WTC11 (cell line): ENCODE measurements around the gene SRRM3. TPM values are rescaled to one million over a fixed set of nuclear protein-coding genes. Genes with fewer than 3 reads are reported as not detected.

Experiments used
- ATAC-seq: fragments of 200-7000 bp; cut with Tn5 transposase; 2 replicates; pipeline ENCODE4 v1.10.0; 2021; ENCODE audit warnings: mild to moderate bottlenecking, moderate library complexity
- CTCF ChIA-PET: fragments of 300-600 bp; sonication (Branson Sonifier 250); formaldehyde crosslinking; loops from one replicate; lab custom pipeline; 2021; ENCODE audit warnings: antibody characterized with exemption; lab: Charles Lee
- POLR2A ChIA-PET: fragments of 350-600 bp; sonication (Branson Sonifier 250); formaldehyde crosslinking; loops from one replicate; lab custom pipeline; 2021; ENCODE audit warnings: antibody characterized with exemption; lab: Charles Lee
- DNase-seq: peaks from one replicate; pipeline ENCODE4 v3.0.0; 2021; ENCODE audit warnings: low spot score
- H3K27ac Mint-ChIP-seq: 2 replicates; pipeline ENCODE4 v1.8.0; 2021; ENCODE audit warnings: mixed read lengths
- H3K27me3 Mint-ChIP-seq: 2 replicates; pipeline ENCODE4 v1.8.0; 2021; ENCODE audit warnings: low read depth, mild to moderate bottlenecking, moderate library complexity, mixed read lengths
- H3K36me3 Mint-ChIP-seq: 2 replicates; pipeline ENCODE4 v1.8.0; 2021; ENCODE audit warnings: mixed read lengths
- H3K4me1 Mint-ChIP-seq: 2 replicates; pipeline ENCODE4 v1.8.0; 2022; ENCODE audit warnings: mixed read lengths
- H3K4me3 Mint-ChIP-seq: 2 replicates; pipeline ENCODE4 v1.8.0; 2021; ENCODE audit warnings: mild to moderate bottlenecking, moderate library complexity, mixed read lengths
- H3K9me3 Mint-ChIP-seq: 2 replicates; pipeline ENCODE4 v1.8.0; 2021; ENCODE audit warnings: mixed read lengths
- ATF3 ChIP-seq: sonication (generic); formaldehyde crosslinking; conservative IDR thresholded peaks from 2 replicates; pipeline ENCODE4 v1.8.1; 2022; ENCODE audit warnings: mild to moderate bottlenecking, missing genetic modification reagents
- GABPB1 ChIP-seq: sonication (generic); formaldehyde crosslinking; IDR thresholded peaks from 2 replicates; pipeline ENCODE4 v1.8.1; 2023; ENCODE audit warnings: mild to moderate bottlenecking, missing genetic modification reagents
- MAX ChIP-seq: sonication (generic); formaldehyde crosslinking; IDR thresholded peaks from 2 replicates; pipeline ENCODE4 v1.8.0; 2022; ENCODE audit warnings: mild to moderate bottlenecking, missing genetic modification reagents
- MLX ChIP-seq: sonication (generic); formaldehyde crosslinking; IDR thresholded peaks from 2 replicates; pipeline ENCODE4 v1.8.1; 2023; ENCODE audit warnings: mild to moderate bottlenecking, missing genetic modification reagents, moderate library complexity
- MXD4 ChIP-seq: fragments of 250-450 bp; sonication (Bioruptor Pico); IDR thresholded peaks from 2 replicates; pipeline ENCODE4 v1.8.0; 2021; ENCODE audit warnings: mild to moderate bottlenecking, moderate library complexity, borderline replicate concordance
- RELA ChIP-seq: sonication (generic); formaldehyde crosslinking; IDR thresholded peaks from 2 replicates; pipeline ENCODE4 v1.8.1; 2022; ENCODE audit warnings: missing genetic modification reagents, mild to moderate bottlenecking, borderline replicate concordance
- SOX15 ChIP-seq: fragments of 250-450 bp; sonication (Bioruptor Pico); IDR thresholded peaks from 2 replicates; pipeline ENCODE4 v1.9.0; 2021; ENCODE audit warnings: mild to moderate bottlenecking
- TEAD4 ChIP-seq: sonication (generic); formaldehyde crosslinking; IDR thresholded peaks from 2 replicates; pipeline ENCODE4 v1.8.0; 2022; ENCODE audit warnings: mild to moderate bottlenecking, missing genetic modification reagents
- TP53 ChIP-seq: sonication (generic); formaldehyde crosslinking; IDR thresholded peaks from 2 replicates; pipeline ENCODE4 v1.8.1; 2023; ENCODE audit warnings: mild to moderate bottlenecking, missing genetic modification reagents
- USF2 ChIP-seq: sonication (generic); formaldehyde crosslinking; IDR thresholded peaks from 2 replicates; pipeline ENCODE4 v1.8.1; 2023; ENCODE audit warnings: mild to moderate bottlenecking, missing genetic modification reagents, moderate library complexity
- ZBTB43 ChIP-seq: sonication (generic); formaldehyde crosslinking; IDR thresholded peaks from 2 replicates; pipeline ENCODE4 v1.8.1; 2023; ENCODE audit warnings: mild to moderate bottlenecking, missing genetic modification reagents
- ZNF263 ChIP-seq: sonication (generic); formaldehyde crosslinking; IDR thresholded peaks from 2 replicates; pipeline ENCODE4 v1.8.1; 2022; ENCODE audit warnings: low read depth, mild to moderate bottlenecking, moderate library complexity, missing genetic modification reagents
- total RNA-seq: library from RNA; stranded (reverse); gene quantifications from 3 replicates; pipeline ENCODE4 v1.2.3, GENCODE V29; 2021
- TF ChIP-seq, protein P1 (sequence below): sonication (generic); formaldehyde crosslinking; IDR thresholded peaks from 2 replicates; pipeline ENCODE4 v1.8.1; 2022; ENCODE audit warnings: missing genetic modification reagents, borderline replicate concordance
- TF ChIP-seq, protein P2 (sequence below): fragments of 250-450 bp; sonication (Bioruptor Pico); conservative IDR thresholded peaks from 2 replicates; pipeline ENCODE4 v1.9.0; 2021; ENCODE audit warnings: mild to moderate bottlenecking
- TF ChIP-seq, protein P3 (sequence below): fragments of 250-450 bp; sonication (Bioruptor Pico); IDR thresholded peaks from 2 replicates; pipeline ENCODE4 v1.9.0; 2021; ENCODE audit warnings: mild to moderate bottlenecking

Gene SRRM3
- total RNA-seq, 1 experiment from 2014 or later = 17.7 TPM

GRCh38 chr7:76246804-76247389, 45.2 kb downstream of the SRRM3 start (continued):
- TF ChIP-seq USF2 (no peak), ATF3 (CRISPR knock-in tag) (no peak), TEAD4 (CRISPR knock-in tag) (no peak), MXD4 (CRISPR knock-in tag) (no peak), ZBTB43 (CRISPR knock-in tag) (no peak), MLX (CRISPR knock-in tag) (no peak), RELA (CRISPR knock-in tag) (no peak), TP53 (no peak), MAX (no peak)
- TF ChIP-seq, protein P1, sequence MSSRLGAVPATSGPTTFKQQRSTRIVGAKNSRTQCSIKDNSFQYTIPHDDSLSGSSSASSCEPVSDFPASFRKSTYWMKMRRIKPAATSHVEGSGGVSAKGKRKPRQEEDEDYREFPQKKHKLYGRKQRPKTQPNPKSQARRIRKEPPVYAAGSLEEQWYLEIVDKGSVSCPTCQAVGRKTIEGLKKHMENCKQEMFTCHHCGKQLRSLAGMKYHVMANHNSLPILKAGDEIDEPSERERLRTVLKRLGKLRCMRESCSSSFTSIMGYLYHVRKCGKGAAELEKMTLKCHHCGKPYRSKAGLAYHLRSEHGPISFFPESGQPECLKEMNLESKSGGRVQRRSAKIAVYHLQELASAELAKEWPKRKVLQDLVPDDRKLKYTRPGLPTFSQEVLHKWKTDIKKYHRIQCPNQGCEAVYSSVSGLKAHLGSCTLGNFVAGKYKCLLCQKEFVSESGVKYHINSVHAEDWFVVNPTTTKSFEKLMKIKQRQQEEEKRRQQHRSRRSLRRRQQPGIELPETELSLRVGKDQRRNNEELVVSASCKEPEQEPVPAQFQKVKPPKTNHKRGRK (CRISPR knock-in tag) = no peak
- TF ChIP-seq, protein P2, sequence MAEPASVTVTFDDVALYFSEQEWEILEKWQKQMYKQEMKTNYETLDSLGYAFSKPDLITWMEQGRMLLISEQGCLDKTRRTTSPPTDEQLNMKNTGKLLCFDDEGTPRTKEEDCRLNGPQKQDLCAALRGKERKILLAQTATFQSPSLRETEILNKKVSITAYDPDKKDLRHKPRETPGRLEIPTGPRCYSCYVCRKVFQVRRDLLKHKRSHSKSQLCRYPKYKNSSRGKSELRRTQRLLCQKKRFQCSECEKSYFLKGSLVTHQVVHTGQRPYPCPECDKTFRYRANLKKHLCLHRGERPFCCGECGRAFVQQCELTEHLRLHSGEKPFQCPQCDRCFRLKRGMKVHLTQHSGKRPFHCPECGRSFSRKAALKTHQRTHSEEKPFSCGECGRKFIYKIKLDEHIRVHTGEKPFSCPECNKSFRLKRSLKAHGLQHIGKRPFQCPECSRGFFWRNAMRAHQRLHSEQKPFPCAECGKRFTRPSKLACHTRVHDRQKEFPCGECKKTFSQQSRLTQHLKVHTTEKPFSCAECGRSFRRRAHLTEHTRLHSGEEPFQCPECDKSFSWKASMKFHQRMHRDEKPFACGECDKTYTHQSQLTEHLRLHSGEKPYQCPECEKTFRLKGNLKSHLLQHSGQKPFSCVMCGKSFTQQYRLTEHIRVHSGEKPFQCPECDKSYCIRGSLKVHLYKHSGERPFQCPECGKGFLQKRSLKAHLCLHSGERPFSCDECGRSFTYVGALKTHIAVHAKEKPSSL (CRISPR knock-in tag) = no peak
- TF ChIP-seq, protein P3, sequence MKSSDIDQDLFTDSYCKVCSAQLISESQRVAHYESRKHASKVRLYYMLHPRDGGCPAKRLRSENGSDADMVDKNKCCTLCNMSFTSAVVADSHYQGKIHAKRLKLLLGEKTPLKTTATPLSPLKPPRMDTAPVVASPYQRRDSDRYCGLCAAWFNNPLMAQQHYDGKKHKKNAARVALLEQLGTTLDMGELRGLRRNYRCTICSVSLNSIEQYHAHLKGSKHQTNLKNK (CRISPR knock-in tag) = no peak

DNA sequence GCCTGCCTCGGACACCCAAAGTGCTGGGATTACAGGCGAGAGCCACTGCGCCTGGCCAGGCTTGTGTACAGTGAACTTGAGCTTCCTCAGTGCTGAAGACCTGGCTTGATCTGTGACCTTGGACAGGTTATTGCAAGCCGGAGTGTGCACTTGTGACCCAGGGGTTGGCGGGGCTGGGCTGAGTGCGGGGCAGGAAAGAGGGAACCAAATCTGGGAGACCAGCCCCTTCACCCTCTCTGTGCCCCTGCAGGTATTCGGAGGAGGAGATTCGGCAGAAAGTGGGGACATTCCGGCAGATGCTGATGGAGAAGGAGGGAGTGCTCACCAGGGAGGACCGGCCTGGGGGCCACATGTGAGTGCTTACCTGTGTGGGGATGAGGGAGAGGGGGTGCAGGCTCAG, 46.2 kb downstream of the SRRM3 start:
- ATAC-seq (no peak), DNase-seq (no peak)
- no peak overlapping the region for H3K4me3 Mint-ChIP-seq
- 0 out of 2 replicates have a peak, but pooled peaks have one; percentile 27 for TF ChIP-seq GABPB1 (CRISPR knock-in tag)
- peak; percentile 43; the same call in 1 of the 2 replicates for TF ChIP-seq ZNF263 (CRISPR knock-in tag)
- TF ChIP-seq SOX15 (CRISPR knock-in tag) = no peak
- no peak overlapping the region for H3K27ac Mint-ChIP-seq
- H3K9me3 Mint-ChIP-seq = no peaks in the 10 kb centered on the region
- H3K36me3 Mint-ChIP-seq = no peaks in the 10 kb centered on the region
- H3K27me3 Mint-ChIP-seq = no peaks in the 10 kb centered on the region
- ChIA-PET CTCF (interaction anchor here (0.7 kb wide), 1 partner anchor 27 kb away, joined by 3 read pairs; no protein-coding TSS in a partner anchor), POLR2A (interaction anchor here (0.5 kb wide), 1 partner anchor 128 kb away, joined by 3 read pairs; no protein-coding TSS in a partner anchor)
- H3K4me1 Mint-ChIP-seq = peaks cover 29% of the 10 kb centered on the region
